DND-41 (cell line): ENCODE measurements around the gene SMCO3.

Source experiments
- ATAC-seq: fragments of 200-7000 bp; cut with Tn5 transposase; 3 replicates; pipeline ENCODE4 v1.9.1; 2021; ENCODE audit warnings: low read depth; ENCODE audit not compliant: insufficient read depth
- DNase-seq: peaks from one replicate; pipeline ENCODE4 v3.0.0-alpha.2; 2020
- H2AFZ ChIP-seq: 2 replicates; pipeline ENCODE4 v1.6.0; 2012; ENCODE audit warnings: low read depth, low read length
- H3K27ac ChIP-seq: 2 replicates; pipeline ENCODE4 v1.5.1; 2012; ENCODE audit warnings: low read length, inconsistent platforms
- H3K27me3 ChIP-seq: fragments of 200-600 bp; sonication (generic); 2 replicates; pipeline ENCODE4 v1.6.0; 2012; ENCODE audit warnings: low read length, mild to moderate bottlenecking, inconsistent platforms; ENCODE audit not compliant: insufficient read depth, poor library complexity
- H3K36me3 ChIP-seq: 2 replicates; pipeline ENCODE4 v1.5.1; 2012; ENCODE audit warnings: low read length, inconsistent platforms; ENCODE audit not compliant: insufficient read depth
- H3K4me1 ChIP-seq: 2 replicates; pipeline ENCODE4 v1.5.1; 2012; ENCODE audit warnings: mild to moderate bottlenecking, low read length; ENCODE audit not compliant: insufficient read depth
- H3K4me2 ChIP-seq: 2 replicates; pipeline ENCODE4 v1.6.0; 2012; ENCODE audit warnings: mild to moderate bottlenecking, moderate library complexity, low read length, inconsistent platforms; ENCODE audit not compliant: insufficient read depth
- H3K4me3 ChIP-seq, 2 experiments: fragments of 200-600 bp in 1 of 2; shearing (Covaris generic) in 1 of 2; 2 replicates each; pipeline ENCODE4 v1.5.1; 2012 to 2016; ENCODE audit warnings: inconsistent platforms in 2 of 2, low read length in 2 of 2, mild to moderate bottlenecking in 2 of 2, low read depth in 1 of 2, moderate library complexity in 1 of 2
- H3K79me2 ChIP-seq: 2 replicates; pipeline ENCODE4 v1.6.0; 2012; ENCODE audit warnings: low read length, inconsistent platforms; ENCODE audit not compliant: insufficient read depth
- H3K9ac ChIP-seq: 2 replicates; pipeline ENCODE4 v1.6.0; 2012; ENCODE audit warnings: low read depth, mild to moderate bottlenecking, inconsistent platforms, low read length, moderate library complexity
- H3K9me3 ChIP-seq: 2 replicates; pipeline ENCODE4 v1.5.1; 2012; ENCODE audit warnings: low read length, moderate library complexity, mild to moderate bottlenecking, inconsistent platforms; ENCODE audit not compliant: insufficient read depth, severe bottlenecking
- H4K20me1 ChIP-seq: 2 replicates; pipeline ENCODE4 v1.6.0; 2012; ENCODE audit warnings: low read length; ENCODE audit not compliant: insufficient read depth
- EZH2 ChIP-seq: IDR thresholded peaks from 3 replicates; pipeline ENCODE4 v1.6.1; 2012; ENCODE audit warnings: borderline replicate concordance, low read depth, mild to moderate bottlenecking, moderate library complexity, low read length, inconsistent platforms; ENCODE audit not compliant: severe bottlenecking
- TF ChIP-seq, protein P1 (sequence below): IDR thresholded peaks from 2 replicates; pipeline ENCODE4 v1.5.1; 2012; ENCODE audit warnings: borderline replicate concordance, low read length, moderate library complexity, mild to moderate bottlenecking; ENCODE audit not compliant: poor library complexity, severe bottlenecking; ENCODE audit errors: extremely low read depth

The SMCO3 gene

GRCh38 chr12:14810953-14811483, 3.0 kb downstream of the SMCO3 start:
- Histone ChIP-seq H3K9me3 (no peaks in the 10 kb centered on the region), H3K36me3 (no peaks in the 10 kb centered on the region), H3K27ac (no peak overlapping the region), H3K4me3 (no peak overlapping the region), H3K4me2 (no peak overlapping the region), H4K20me1 (no peaks in the 10 kb centered on the region), H2AFZ (no peak overlapping the region), H3K79me2 (no peaks in the 10 kb centered on the region), H3K9ac (no peak overlapping the region), H3K4me1 (no peaks in the 10 kb centered on the region), H3K27me3 (no peaks in the 10 kb centered on the region)
- DNase-seq (peak; percentile 13), ATAC-seq (no peak)
- TF ChIP-seq, protein P1, sequence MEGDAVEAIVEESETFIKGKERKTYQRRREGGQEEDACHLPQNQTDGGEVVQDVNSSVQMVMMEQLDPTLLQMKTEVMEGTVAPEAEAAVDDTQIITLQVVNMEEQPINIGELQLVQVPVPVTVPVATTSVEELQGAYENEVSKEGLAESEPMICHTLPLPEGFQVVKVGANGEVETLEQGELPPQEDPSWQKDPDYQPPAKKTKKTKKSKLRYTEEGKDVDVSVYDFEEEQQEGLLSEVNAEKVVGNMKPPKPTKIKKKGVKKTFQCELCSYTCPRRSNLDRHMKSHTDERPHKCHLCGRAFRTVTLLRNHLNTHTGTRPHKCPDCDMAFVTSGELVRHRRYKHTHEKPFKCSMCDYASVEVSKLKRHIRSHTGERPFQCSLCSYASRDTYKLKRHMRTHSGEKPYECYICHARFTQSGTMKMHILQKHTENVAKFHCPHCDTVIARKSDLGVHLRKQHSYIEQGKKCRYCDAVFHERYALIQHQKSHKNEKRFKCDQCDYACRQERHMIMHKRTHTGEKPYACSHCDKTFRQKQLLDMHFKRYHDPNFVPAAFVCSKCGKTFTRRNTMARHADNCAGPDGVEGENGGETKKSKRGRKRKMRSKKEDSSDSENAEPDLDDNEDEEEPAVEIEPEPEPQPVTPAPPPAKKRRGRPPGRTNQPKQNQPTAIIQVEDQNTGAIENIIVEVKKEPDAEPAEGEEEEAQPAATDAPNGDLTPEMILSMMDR: peak; percentile 55
- TF ChIP-seq EZH2: no peak

DNA sequence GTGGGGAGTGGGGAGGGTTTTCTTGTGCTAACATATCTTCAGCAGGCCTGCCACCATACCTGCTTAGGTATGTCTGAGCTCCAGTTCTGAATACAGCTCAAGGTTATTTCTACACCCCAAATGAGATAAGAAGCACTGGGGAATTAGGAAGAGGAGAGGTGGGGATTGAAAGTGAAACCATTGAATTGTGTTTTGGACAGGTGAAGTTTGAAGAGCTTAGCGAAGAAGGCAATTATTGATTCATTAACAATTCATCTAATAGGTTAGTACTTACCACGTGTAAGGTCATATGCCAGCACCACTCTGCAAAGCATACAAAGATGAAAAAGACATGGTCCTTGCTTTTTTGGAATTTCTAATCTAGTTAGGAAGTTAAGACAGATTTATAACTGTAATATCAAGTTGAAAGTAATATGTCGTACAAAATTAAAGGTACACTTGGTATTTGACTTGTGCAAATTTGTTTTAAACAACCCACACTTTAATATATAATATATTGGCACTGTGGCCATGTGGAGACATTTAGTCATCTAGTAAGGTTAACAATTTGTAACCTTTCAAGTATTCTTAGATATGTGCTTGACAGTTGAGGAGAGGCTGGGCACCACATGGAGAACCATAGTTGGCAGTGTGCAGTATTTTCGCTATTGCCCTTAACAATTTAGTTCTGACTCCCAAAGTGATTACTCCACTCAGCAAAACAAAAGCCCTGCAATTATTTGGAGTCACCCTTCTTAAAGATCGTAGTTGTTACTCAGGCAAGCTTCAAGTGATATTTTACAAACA, 3.6 kb downstream of the SMCO3 start:
- H3K9me3 ChIP-seq: no peaks in the 10 kb centered on the region
- DNase-seq (no peak), ATAC-seq (no peak)
- H3K27me3 ChIP-seq: no peaks in the 10 kb centered on the region
- no peak overlapping the region for H3K9ac ChIP-seq
- H3K4me3 ChIP-seq: no peak overlapping the region
- TF ChIP-seq EZH2: no peak
- TF ChIP-seq, protein P1: no peak
- peaks cover 2% of the 10 kb centered on the region; the same call in 1 of the 2 replicates for H3K4me1 ChIP-seq
- H3K79me2 ChIP-seq: no peaks in the 10 kb centered on the region
- no peaks in the 10 kb centered on the region for H3K36me3 ChIP-seq
- no peak overlapping the region for H2AFZ ChIP-seq
- no peaks in the 10 kb centered on the region for H4K20me1 ChIP-seq
- no peak overlapping the region for H3K4me2 ChIP-seq
- H3K27ac ChIP-seq: no peak overlapping the region

DNA sequence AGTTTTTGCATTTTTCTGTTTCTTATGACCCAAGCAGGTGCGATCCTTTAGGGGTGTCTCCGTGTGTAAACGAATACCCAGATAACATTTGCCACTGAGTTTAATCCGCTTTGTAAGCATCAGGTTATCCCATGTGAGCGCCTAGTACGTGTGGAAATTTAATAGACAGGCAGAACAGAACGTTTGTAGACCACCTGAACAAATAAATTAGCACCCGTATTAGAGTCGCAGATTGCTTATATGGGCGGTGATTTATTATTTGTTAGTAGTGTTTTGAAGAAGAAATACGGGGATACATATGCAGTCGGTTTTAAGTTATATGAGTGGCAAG, 10.2 kb downstream of the SMCO3 start:
- DNase-seq (no peak), ATAC-seq (peak; percentile 22)
- Histone ChIP-seq H4K20me1 (peaks cover 13% of the 10 kb centered on the region; the same call in 1 of the 2 replicates), H3K9ac (peak overlapping the region; percentile 83), H3K36me3 (peaks cover 22% of the 10 kb centered on the region), H3K9me3 (no peaks in the 10 kb centered on the region), H3K4me2 (peak overlapping the region; percentile 71), H3K79me2 (peaks cover 51% of the 10 kb centered on the region), H3K4me1 (peaks cover 33% of the 10 kb centered on the region), H3K27me3 (no peaks in the 10 kb centered on the region), H3K4me3 (peak overlapping the region; percentile 87 to 91), H3K27ac (peak overlapping the region; percentile 78), H2AFZ (peak overlapping the region; percentile 89)
- TF ChIP-seq, protein P1: no peak
- TF ChIP-seq EZH2: no peak
